22Rv1 (cell line): Measurements from ENCODE around the gene RNF166.

ENCODE experiments used
- H3K27ac ChIP-seq: fragments of 450-650 bp; 2 replicates; pipeline ENCODE4 v1.5.1; 2017
- CTCF ChIP-seq: fragments of 450-650 bp; IDR thresholded peaks from 2 replicates; pipeline ENCODE4 v1.5.1; 2017; ENCODE audit warnings: mild to moderate bottlenecking
- ZFX ChIP-seq: fragments of 450-650 bp; IDR thresholded peaks from 2 replicates; pipeline ENCODE4 v1.6.1; 2017; ENCODE audit warnings: antibody characterized with exemption, borderline replicate concordance

The RNF166 gene

GRCh38 chr16:88730632-88731607, 24.7 kb upstream of the RNF166 start:
- no peak overlapping the region for H3K27ac ChIP-seq
- no peak for TF ChIP-seq ZFX
- no peak for TF ChIP-seq CTCF

GRCh38 chr16:88727871-88728270, 21.7 kb upstream of the RNF166 start:
- no peak for TF ChIP-seq CTCF
- no peak for TF ChIP-seq ZFX
- peak overlapping the region; percentile 47 for H3K27ac ChIP-seq

- no peak for TF ChIP-seq ZFX
- no peak for TF ChIP-seq CTCF
- peak overlapping the region; percentile 47; the same call in 1 of the 2 replicates for H3K27ac ChIP-seq
These were observed 20.8 kb upstream of the RNF166 start for GRCh38 chr16:88726981-88727380.

GRCh38 chr16:88726408-88726749, 20.2 kb upstream of the RNF166 start:
- H3K27ac ChIP-seq, result no peak overlapping the region
- TF ChIP-seq CTCF (no peak), ZFX (no peak)

- TF ChIP-seq CTCF (no peak), ZFX (no peak)
These were observed 19.6 kb upstream of the RNF166 start for GRCh38 chr16:88725609-88726407.

GRCh38 chr16:88724855-88725555, 18.8 kb upstream of the RNF166 start:
- TF ChIP-seq ZFX, result no peak
- no peak for TF ChIP-seq CTCF

More at GRCh38 chr16:88725609-88726407, 19.6 kb upstream of the RNF166 start:
- no peak overlapping the region for H3K27ac ChIP-seq

More at GRCh38 chr16:88724855-88725555, 18.8 kb upstream of the RNF166 start:
- H3K27ac ChIP-seq, result no peak overlapping the region
